Prostate gland (tissue), 2 donors: ENCODE results near the gene PARVB.

Experiments
- CTCF ChIP-seq, 4 experiments: fragments of 200-600 bp in 2 of 4; fragments of 450-650 bp in 2 of 4; sonication (generic) in 2 of 4; IDR thresholded peaks; 1 replicate in 3 of 4; 2 replicates in 1 of 4; pipeline ENCODE4 v1.5.1; 2016 to 2019; ENCODE audit warnings: antibody characterized with exemption in 4 of 4, mild to moderate bottlenecking in 2 of 4, moderate library complexity in 2 of 4
- POLR2A ChIP-seq: fragments of 450-650 bp; IDR thresholded peaks from one replicate; pipeline ENCODE4 v1.6.1; 2016; ENCODE audit warnings: antibody characterized with exemption, mild to moderate bottlenecking
- POLR2AphosphoS5 ChIP-seq: sonication (generic); formaldehyde crosslinking; IDR thresholded peaks from one replicate; pipeline ENCODE4 v1.6.1; 2017; ENCODE audit warnings: antibody characterized with exemption

- TF ChIP-seq POLR2A (no peak), CTCF (IDR thresholded peaks at IDR 0.05) (no peak), POLR2AphosphoS5 (no peak)
Observed at GRCh38 chr22:43991316-43992020, 32.6 kb upstream of the PARVB start.
